Measurements from ENCODE around the gene PSMB4. TPM values are rescaled to one million over a fixed set of nuclear protein-coding genes. Genes with fewer than 3 reads are reported as not detected.

The PSMB4 gene
- total RNA-seq, 1 donor from 2014 or later: 310 TPM

DNA sequence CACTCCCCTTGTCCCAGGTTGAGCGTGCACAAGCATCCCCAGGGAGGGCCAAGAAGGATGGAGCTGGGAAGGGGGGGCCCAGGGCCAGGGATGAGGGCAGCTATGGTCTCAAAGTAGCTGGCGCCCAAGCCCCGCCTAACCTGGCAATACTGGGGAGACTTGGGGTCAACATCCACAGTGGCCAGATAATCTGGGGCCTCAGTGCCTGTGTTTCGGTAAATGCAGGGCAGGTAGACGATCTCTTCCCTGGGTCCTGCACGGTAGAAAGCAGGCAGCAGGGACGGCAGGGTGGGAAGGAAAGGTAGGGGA is 30.1 kb upstream of the PSMB4 start:
- TF ChIP-seq, protein P1, sequence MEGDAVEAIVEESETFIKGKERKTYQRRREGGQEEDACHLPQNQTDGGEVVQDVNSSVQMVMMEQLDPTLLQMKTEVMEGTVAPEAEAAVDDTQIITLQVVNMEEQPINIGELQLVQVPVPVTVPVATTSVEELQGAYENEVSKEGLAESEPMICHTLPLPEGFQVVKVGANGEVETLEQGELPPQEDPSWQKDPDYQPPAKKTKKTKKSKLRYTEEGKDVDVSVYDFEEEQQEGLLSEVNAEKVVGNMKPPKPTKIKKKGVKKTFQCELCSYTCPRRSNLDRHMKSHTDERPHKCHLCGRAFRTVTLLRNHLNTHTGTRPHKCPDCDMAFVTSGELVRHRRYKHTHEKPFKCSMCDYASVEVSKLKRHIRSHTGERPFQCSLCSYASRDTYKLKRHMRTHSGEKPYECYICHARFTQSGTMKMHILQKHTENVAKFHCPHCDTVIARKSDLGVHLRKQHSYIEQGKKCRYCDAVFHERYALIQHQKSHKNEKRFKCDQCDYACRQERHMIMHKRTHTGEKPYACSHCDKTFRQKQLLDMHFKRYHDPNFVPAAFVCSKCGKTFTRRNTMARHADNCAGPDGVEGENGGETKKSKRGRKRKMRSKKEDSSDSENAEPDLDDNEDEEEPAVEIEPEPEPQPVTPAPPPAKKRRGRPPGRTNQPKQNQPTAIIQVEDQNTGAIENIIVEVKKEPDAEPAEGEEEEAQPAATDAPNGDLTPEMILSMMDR (IDR thresholded peaks at IDR 0.05): no peak
- Mint-ChIP-seq H3K9me3 (no peaks in the 10 kb centered on the region), H3K27me3 (no peaks in the 10 kb centered on the region), H3K36me3 (ENCODE audit: low read depth) (no peaks in the 10 kb centered on the region), H3K4me1 (no peaks in the 10 kb centered on the region), H3K4me3 (no peak overlapping the region), H3K27ac (no peak overlapping the region)
- ChIA-PET CTCF (interaction anchor here (1.0 kb wide), 1 partner anchor 28 kb away, joined by 3 read pairs; no protein-coding TSS in a partner anchor), POLR2A (no interaction called here)
- intact Hi-C loops (cut with micrococcal nuclease): no loop called here
- ATAC-seq (ENCODE audit: low read depth) (no peak), DNase-seq (no peak)

DNA sequence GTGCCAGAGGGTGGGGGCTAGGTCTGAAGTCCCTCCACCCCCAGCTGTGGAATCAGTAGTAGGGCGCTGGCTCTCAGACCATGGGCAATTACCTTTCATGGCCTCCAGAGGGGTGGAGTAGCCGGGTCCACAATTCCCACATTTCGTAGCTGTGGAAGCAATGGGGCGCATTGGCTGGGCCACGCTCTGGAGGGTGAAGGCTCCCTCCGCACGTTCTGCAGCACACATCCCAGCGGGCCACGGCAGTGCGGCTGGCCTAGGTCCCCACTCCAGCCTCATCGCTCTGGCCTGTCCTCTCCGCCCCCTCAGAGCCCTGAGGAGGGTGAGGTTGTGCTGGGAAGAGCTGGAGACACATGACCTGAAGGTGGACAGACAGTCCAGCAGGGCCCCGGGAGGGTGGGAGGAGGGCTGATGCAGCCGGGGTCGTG is 29.7 kb upstream of the PSMB4 start:
- no peak for ATAC-seq (ENCODE audit: low read depth)
- TF ChIP-seq, protein P1 (IDR thresholded peaks at IDR 0.05): no peak
- Mint-ChIP-seq H3K36me3 (ENCODE audit: low read depth) (no peaks in the 10 kb centered on the region), H3K27me3 (no peaks in the 10 kb centered on the region), H3K4me3 (no peak overlapping the region), H3K27ac (no peak overlapping the region), H3K4me1 (no peaks in the 10 kb centered on the region), H3K9me3 (no peaks in the 10 kb centered on the region)
- ChIA-PET CTCF (interaction anchor here (1.0 kb wide), 1 partner anchor 29 kb away, joined by 3 read pairs; no protein-coding TSS in a partner anchor), POLR2A (interaction anchor here (1.1 kb wide), 1 partner anchor 43 kb away, joined by 4 read pairs; the partner anchor contains the start of gene PI4KB)
- intact Hi-C loops (cut with micrococcal nuclease): no loop called here
- DNase-seq: no peak

DNA sequence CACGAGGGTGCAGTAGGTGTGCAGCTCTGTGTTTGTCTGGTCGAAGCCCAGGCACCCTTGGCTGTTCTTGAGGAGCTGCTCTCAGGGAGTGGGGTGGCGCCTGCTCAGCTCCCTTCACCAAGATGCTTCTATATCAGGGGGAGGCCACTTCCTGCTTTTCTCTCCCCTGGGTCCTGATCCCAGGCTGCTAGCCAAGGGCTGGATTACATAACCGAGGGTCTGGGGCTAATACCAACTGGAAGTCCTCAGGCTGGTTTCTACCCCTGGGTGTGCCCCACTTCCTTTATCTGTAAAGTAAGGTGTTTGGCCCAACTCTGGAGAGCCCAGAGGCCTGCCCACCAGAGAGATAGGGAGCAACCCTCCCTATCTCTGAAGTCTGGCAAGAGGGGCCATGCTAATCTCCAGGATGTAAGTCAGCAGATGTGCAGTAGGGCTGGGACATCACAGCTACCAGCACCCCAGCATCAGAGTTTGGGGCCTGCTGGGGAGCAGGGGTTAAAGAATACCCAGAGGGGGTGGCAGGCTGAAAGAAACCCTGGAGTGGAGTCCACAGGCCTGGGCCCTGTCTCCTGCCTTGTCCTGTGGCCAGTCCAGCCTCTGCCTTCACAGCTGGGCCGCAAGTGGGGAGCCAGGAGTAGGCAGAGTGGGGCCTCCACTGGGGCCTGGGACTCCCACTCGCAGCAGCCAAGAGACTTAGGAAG is 29.0 kb upstream of the PSMB4 start:
- intact Hi-C loops (cut with micrococcal nuclease): no loop called here
- Mint-ChIP-seq H3K36me3 (ENCODE audit: low read depth) (no peaks in the 10 kb centered on the region), H3K4me1 (no peaks in the 10 kb centered on the region), H3K27ac (no peak overlapping the region), H3K9me3 (no peaks in the 10 kb centered on the region), H3K27me3 (no peaks in the 10 kb centered on the region), H3K4me3 (no peak overlapping the region)
- ATAC-seq (ENCODE audit: low read depth): no peak
- CTCF ChIA-PET: no interaction called here
- DNase-seq: no peak
- TF ChIP-seq, protein P1 (IDR thresholded peaks at IDR 0.05): no peak
- POLR2A ChIA-PET: interaction anchor here (0.5 to 1.1 kb wide), 2 partner anchors 34 to 43 kb away, joined by 3 to 4 read pairs; partner anchors contain the start of gene PI4KB

DNA sequence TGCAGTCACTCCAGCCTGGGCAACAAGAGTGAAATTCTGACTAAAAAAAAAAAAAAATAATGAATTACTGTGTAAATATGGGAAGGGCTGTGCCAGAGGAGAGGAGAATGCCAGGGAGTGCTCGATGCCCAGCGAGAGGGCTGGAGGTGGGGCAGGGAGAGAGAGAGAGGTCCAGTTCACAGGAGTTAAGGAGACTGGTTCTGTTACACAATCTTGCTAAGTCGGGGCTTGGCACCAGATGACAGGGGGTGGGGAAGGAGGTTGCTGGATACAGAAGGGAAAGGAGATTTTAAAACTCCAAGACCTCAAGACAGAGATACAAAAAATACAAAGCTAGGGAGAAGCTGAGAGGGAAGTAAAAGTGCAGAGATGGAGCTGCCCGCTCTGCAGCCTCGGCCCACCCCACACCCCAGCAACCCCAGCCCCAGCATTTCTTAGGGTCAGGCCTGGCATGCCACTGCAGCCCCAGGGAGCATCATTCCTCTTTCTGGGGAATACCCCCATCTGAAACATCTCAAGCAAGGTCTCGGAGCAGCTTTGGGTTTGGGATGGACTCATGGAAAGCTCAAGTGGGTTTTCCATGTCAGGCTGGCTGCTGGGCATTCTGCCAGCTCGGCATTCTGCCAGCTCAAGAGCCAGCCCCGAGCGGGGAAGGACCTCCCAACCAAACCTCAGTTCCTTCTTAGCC is 27.9 kb upstream of the PSMB4 start:
- H3K4me1 Mint-ChIP-seq: no peaks in the 10 kb centered on the region
- H3K27me3 Mint-ChIP-seq: no peaks in the 10 kb centered on the region
- TF ChIP-seq, protein P1 (IDR thresholded peaks at IDR 0.05): no peak
- no peaks in the 10 kb centered on the region for H3K36me3 Mint-ChIP-seq (ENCODE audit: low read depth)
- intact Hi-C loops (cut with micrococcal nuclease): no loop called here
- ChIA-PET POLR2A (interaction anchor here (0.6 to 0.7 kb wide), 2 partner anchors 14 to 27 kb away, joined by 3 to 4 read pairs; no protein-coding TSS in a partner anchor), CTCF (no interaction called here)
- ATAC-seq (ENCODE audit: low read depth) (no peak), DNase-seq (no peak)
- H3K4me3 Mint-ChIP-seq: no peak overlapping the region
- no peaks in the 10 kb centered on the region for H3K9me3 Mint-ChIP-seq
- H3K27ac Mint-ChIP-seq: no peak overlapping the region
